ENCODE measurements around the gene CRELD2.

CRELD2 gene

GRCh38 chr22:49887064-49887451 is 31.4 kb upstream of the CRELD2 start:
- DNase-seq (no peak), ATAC-seq (no peak)

GRCh38 chr22:49887702-49888101 is 30.7 kb upstream of the CRELD2 start:
- ATAC-seq (no peak), DNase-seq (no peak)

GRCh38 chr22:49889071-49889470 is 29.4 kb upstream of the CRELD2 start:
- DNase-seq, result no peak
- no peak for ATAC-seq

- DNase-seq, result no peak
- ATAC-seq, result no peak
These were observed 26.1 kb upstream of the CRELD2 start for GRCh38 chr22:49892226-49892899.

- ATAC-seq (no peak), DNase-seq (no peak)
These were observed 25.4 kb upstream of the CRELD2 start for GRCh38 chr22:49893025-49893424.

- ATAC-seq (no peak), DNase-seq (no peak)
These were observed 23.9 kb upstream of the CRELD2 start for GRCh38 chr22:49894322-49895054.

- DNase-seq, result no peak
- ATAC-seq, result no peak
These were observed 22.2 kb upstream of the CRELD2 start for GRCh38 chr22:49896201-49896600.

GRCh38 chr22:49897015-49897684 is 21.3 kb upstream of the CRELD2 start:
- DNase-seq (no peak), ATAC-seq (no peak)

- no peak for DNase-seq
These were observed 18.9 kb upstream of the CRELD2 start for GRCh38 chr22:49899530-49899929.

GRCh38 chr22:49900441-49901230 is 17.8 kb upstream of the CRELD2 start:
- ATAC-seq, result no peak
- no peak for DNase-seq

More at GRCh38 chr22:49899530-49899929, 18.9 kb upstream of the CRELD2 start:
- ATAC-seq, result no peak

GRCh38 chr22:49901457-49901856 is 17.0 kb upstream of the CRELD2 start:
- ATAC-seq (no peak), DNase-seq (no peak)

- DNase-seq, result no peak
- ATAC-seq, result no peak
These were observed 15.0 kb upstream of the CRELD2 start for GRCh38 chr22:49903322-49904039.

- ATAC-seq, result no peak
- DNase-seq, result no peak
These were observed 14.4 kb upstream of the CRELD2 start for GRCh38 chr22:49904040-49904369.

- ATAC-seq, result no peak
- DNase-seq, result no peak
These were observed 13.0 kb upstream of the CRELD2 start for GRCh38 chr22:49905465-49905864.

GRCh38 chr22:49906071-49906798 is 12.2 kb upstream of the CRELD2 start:
- DNase-seq, result no peak
- ATAC-seq, result no peak

GRCh38 chr22:49906799-49907290 is 11.6 kb upstream of the CRELD2 start:
- DNase-seq, result no peak
- ATAC-seq, result no peak

- no peak for ATAC-seq
- no peak for DNase-seq
These were observed 10.6 kb upstream of the CRELD2 start for GRCh38 chr22:49907807-49908206.

GRCh38 chr22:49909476-49910205 is 8.8 kb upstream of the CRELD2 start:
- DNase-seq (no peak), ATAC-seq (no peak)

GRCh38 chr22:49910229-49911155 is 7.9 kb upstream of the CRELD2 start:
- DNase-seq (no peak), ATAC-seq (no peak)
